ENCODE measurements around the gene KCTD17. TPM values are rescaled to one million over a fixed set of nuclear protein-coding genes. Genes with fewer than 3 reads are reported as not detected.

KCTD17 gene
- total RNA-seq, 1 donor from 2014 or later = 46.9 TPM

DNA sequence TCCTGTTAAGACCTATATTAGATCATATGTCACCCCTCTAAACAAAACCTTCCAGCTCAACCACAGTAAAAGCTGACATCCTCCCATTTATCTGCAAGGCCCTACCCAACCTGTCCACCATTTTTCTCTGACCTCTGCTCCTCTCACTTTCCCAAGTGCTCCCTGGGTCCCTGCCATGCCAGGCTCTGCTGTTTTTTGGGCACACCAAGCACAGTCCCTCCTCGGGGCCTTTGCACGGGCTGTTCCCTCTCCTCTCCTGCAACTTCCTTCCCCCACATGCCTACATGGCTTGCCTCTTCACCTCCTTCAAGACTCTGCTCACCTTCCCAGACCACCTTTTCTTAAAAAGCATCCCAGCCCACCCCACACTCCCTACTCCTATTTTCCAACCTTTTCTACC, 42.1 kb upstream of the KCTD17 start:
- TF ChIP-seq CTCF (IDR thresholded peaks at IDR 0.05; ENCODE audit: unreplicated experiment) = no peak
- Mint-ChIP-seq H3K27me3 (ENCODE audit: unreplicated experiment) (peaks cover 3% of the 10 kb centered on the region), H3K4me1 (ENCODE audit: unreplicated experiment) (peaks cover 28% of the 10 kb centered on the region), H3K4me3 (ENCODE audit: unreplicated experiment) (no peak overlapping the region), H3K9me3 (ENCODE audit: unreplicated experiment) (no peaks in the 10 kb centered on the region), H3K27ac (ENCODE audit: unreplicated experiment) (no peak overlapping the region), H3K36me3 (ENCODE audit: low read depth, unreplicated experiment) (no peaks in the 10 kb centered on the region)
- no peak for DNase-seq (ENCODE audit: low spot score)

DNA sequence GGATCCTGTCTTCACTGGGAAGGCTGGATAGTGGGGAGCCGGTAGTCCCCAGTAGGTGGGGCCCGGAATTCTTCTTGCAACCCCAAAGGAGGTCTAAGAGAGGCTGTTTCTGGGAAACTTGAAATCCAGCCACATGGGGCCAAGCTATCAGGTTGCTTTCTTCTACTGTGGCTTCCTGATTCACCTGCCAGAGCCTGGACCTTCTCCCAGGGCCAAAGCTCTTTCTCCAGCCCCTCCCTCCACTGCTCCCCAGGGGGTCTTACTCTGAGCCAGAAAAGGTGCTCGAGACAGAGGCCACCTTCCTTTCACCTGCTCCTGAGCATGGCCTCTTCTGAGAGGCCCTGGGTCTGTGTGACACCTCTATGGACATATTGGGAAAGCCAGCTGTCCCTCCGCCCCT, 41.4 kb upstream of the KCTD17 start:
- Mint-ChIP-seq H3K9me3 (ENCODE audit: unreplicated experiment) (no peaks in the 10 kb centered on the region), H3K27ac (ENCODE audit: unreplicated experiment) (no peak overlapping the region), H3K4me3 (ENCODE audit: unreplicated experiment) (no peak overlapping the region), H3K27me3 (ENCODE audit: unreplicated experiment) (peaks cover 3% of the 10 kb centered on the region), H3K36me3 (ENCODE audit: low read depth, unreplicated experiment) (no peaks in the 10 kb centered on the region), H3K4me1 (ENCODE audit: unreplicated experiment) (peaks cover 28% of the 10 kb centered on the region)
- no peak for TF ChIP-seq CTCF (IDR thresholded peaks at IDR 0.05; ENCODE audit: unreplicated experiment)
- DNase-seq (ENCODE audit: low spot score) = no peak

DNA sequence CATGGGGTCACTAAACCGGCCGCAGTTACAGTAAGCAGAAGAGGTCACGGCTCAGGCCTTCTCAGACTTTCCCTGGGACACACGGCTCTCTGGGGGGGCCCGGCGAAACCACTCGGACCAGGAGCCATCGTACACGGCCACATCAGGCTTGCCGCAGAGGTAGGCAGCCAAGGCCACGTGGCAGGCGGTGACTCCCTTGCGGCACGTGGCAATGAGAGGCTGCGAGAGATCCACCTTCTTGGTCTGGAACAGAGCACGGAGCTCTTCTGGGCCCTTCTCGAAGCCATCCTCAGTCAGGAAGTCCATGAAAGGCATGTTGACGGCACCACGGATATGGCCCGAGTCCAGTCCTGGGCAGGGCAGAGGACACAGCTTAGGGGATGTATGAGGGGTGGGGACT, 40.6 kb upstream of the KCTD17 start:
- no peaks in the 10 kb centered on the region for H3K36me3 Mint-ChIP-seq (ENCODE audit: low read depth, unreplicated experiment)
- TF ChIP-seq CTCF (IDR thresholded peaks at IDR 0.05; ENCODE audit: unreplicated experiment) = no peak
- no peak overlapping the region for H3K27ac Mint-ChIP-seq (ENCODE audit: unreplicated experiment)

DNA sequence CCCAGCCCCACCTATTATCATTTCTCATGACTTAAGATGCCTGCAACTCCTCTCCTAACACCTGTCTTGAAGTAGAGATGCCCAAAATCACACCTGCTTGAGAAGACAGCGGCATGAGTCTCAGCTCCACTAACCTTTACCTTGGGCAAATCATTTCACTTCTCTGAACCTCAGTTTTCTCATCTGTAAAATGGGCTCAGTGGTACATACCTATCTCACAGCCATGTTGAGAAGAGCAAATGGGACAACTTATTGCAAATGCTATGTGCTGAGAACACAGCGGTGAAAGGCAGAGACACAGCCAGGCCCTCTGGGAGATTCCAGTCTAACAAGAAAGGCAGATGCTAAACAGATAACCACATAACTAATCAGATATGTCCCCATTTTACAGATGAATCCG, 40.1 kb upstream of the KCTD17 start:
- Mint-ChIP-seq H3K36me3 (ENCODE audit: low read depth, unreplicated experiment) (no peaks in the 10 kb centered on the region), H3K27me3 (ENCODE audit: unreplicated experiment) (peaks cover 3% of the 10 kb centered on the region), H3K4me3 (ENCODE audit: unreplicated experiment) (no peak overlapping the region), H3K9me3 (ENCODE audit: unreplicated experiment) (no peaks in the 10 kb centered on the region), H3K4me1 (ENCODE audit: unreplicated experiment) (peaks cover 29% of the 10 kb centered on the region), H3K27ac (ENCODE audit: unreplicated experiment) (no peak overlapping the region)
- no peak for DNase-seq (ENCODE audit: low spot score)
- TF ChIP-seq CTCF (IDR thresholded peaks at IDR 0.05; ENCODE audit: unreplicated experiment) = no peak

More for the DNA sequence above, 40.6 kb upstream of the KCTD17 start:
- Mint-ChIP-seq H3K4me3 (ENCODE audit: unreplicated experiment) (no peak overlapping the region), H3K27me3 (ENCODE audit: unreplicated experiment) (peaks cover 3% of the 10 kb centered on the region), H3K9me3 (ENCODE audit: unreplicated experiment) (no peaks in the 10 kb centered on the region), H3K4me1 (ENCODE audit: unreplicated experiment) (peaks cover 28% of the 10 kb centered on the region)
- no peak for DNase-seq (ENCODE audit: low spot score)

- TF ChIP-seq CTCF (IDR thresholded peaks at IDR 0.05; ENCODE audit: unreplicated experiment) = no peak
- H3K36me3 Mint-ChIP-seq (ENCODE audit: low read depth, unreplicated experiment) = no peaks in the 10 kb centered on the region
- H3K4me3 Mint-ChIP-seq (ENCODE audit: unreplicated experiment) = no peak overlapping the region
- peaks cover 32% of the 10 kb centered on the region for H3K4me1 Mint-ChIP-seq (ENCODE audit: unreplicated experiment)
- no peak for DNase-seq (ENCODE audit: low spot score)
- no peak overlapping the region for H3K27ac Mint-ChIP-seq (ENCODE audit: unreplicated experiment)
- no peaks in the 10 kb centered on the region for H3K9me3 Mint-ChIP-seq (ENCODE audit: unreplicated experiment)
- H3K27me3 Mint-ChIP-seq (ENCODE audit: unreplicated experiment) = peaks cover 3% of the 10 kb centered on the region
Observed at GRCh38 chr22:37012262-37012904, 39.2 kb upstream of the KCTD17 start.

Data from endothelial cell (in vitro differentiated cells).